GM10266 (cell line): ENCODE measurements around the gene KIT.
"Not testable (repeated sequence)": the region's sequence is repeated elsewhere in the genome, so short reads cannot be mapped to it uniquely, and the experiment has no call there.

Experiments
- DNase-seq: peaks from one replicate; pipeline ENCODE4 v3.0.0; 2012; ENCODE audit errors: extremely low spot score
- TF ChIP-seq, protein P1 (sequence below): IDR thresholded peaks from 2 replicates; pipeline ENCODE4 v1.5.1; 2012; ENCODE audit warnings: mild to moderate bottlenecking, low read depth; ENCODE audit not compliant: control insufficient read depth, insufficient read depth; ENCODE audit errors: missing control alignments

The KIT gene

DNA sequence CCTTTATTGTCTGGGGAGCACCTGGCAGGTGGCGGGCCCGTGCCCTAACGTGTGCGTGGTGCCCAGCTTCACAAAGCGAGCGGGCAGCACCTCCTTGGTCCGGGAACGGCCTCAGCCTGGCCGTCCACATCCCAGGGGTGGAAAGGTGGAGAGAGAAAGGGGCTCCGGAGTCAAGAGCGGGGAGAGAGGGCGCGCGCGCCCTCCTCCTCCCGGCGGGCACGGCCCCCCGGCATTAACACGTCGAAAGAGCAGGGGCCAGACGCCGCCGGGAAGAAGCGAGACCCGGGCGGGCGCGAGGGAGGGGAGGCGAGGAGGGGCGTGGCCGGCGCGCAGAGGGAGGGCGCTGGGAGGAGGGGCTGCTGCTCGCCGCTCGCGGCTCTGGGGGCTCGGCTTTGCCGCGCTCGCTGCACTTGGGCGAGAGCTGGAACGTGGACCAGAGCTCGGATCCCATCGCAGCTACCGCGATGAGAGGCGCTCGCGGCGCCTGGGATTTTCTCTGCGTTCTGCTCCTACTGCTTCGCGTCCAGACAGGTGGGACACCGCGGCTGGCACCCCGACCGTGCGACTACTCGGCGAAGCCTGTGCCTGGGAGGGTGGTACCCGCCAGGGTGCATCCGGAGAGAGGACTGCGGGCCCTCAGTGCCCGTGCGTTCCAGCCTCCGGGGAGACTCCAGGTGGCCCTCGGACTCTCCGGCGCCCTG, at the start of gene KIT:
TSS of gene KIT (plus strand) at position 407 of the 701 bp plus-strand sequence. CDS start at position 465, 58 bp downstream.
- TF ChIP-seq, protein P1, sequence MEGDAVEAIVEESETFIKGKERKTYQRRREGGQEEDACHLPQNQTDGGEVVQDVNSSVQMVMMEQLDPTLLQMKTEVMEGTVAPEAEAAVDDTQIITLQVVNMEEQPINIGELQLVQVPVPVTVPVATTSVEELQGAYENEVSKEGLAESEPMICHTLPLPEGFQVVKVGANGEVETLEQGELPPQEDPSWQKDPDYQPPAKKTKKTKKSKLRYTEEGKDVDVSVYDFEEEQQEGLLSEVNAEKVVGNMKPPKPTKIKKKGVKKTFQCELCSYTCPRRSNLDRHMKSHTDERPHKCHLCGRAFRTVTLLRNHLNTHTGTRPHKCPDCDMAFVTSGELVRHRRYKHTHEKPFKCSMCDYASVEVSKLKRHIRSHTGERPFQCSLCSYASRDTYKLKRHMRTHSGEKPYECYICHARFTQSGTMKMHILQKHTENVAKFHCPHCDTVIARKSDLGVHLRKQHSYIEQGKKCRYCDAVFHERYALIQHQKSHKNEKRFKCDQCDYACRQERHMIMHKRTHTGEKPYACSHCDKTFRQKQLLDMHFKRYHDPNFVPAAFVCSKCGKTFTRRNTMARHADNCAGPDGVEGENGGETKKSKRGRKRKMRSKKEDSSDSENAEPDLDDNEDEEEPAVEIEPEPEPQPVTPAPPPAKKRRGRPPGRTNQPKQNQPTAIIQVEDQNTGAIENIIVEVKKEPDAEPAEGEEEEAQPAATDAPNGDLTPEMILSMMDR: no peak
- no peak for DNase-seq

- DNase-seq: no peak
- TF ChIP-seq, protein P1: no peak
Measured at GRCh38 chr4:54609310-54609709, 48.4 kb upstream of the KIT start.

GRCh38 chr4:54614149-54614548, 43.6 kb upstream of the KIT start:
- TF ChIP-seq, protein P1: no peak
- DNase-seq: no peak

- TF ChIP-seq, protein P1: no peak
- DNase-seq: no peak
Measured at GRCh38 chr4:54620773-54621172, 37.0 kb upstream of the KIT start.

GRCh38 chr4:54625391-54625790, 32.4 kb upstream of the KIT start:
- no peak for DNase-seq
- TF ChIP-seq, protein P1: no peak

DNA sequence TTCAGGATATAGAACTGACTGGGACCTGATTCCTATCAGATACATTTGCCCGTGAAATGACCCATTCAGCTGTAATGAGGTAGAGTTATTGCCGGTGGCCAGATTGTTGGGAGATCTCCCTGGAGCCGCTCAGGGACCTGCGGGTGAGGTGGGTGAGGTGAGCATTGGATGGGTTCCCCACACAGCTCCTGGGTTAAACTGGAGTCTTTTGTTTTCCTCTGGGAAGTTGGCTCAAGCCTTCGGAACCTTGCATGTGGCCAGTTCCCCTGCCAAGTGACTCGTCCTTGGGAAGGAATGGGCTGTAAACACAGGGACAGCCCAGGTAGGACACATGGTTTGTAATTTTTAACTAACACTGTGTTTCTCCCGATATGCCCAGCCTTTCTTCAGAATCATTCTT, 31.6 kb upstream of the KIT start:
- TF ChIP-seq, protein P1: no peak
- DNase-seq: no peak

DNA sequence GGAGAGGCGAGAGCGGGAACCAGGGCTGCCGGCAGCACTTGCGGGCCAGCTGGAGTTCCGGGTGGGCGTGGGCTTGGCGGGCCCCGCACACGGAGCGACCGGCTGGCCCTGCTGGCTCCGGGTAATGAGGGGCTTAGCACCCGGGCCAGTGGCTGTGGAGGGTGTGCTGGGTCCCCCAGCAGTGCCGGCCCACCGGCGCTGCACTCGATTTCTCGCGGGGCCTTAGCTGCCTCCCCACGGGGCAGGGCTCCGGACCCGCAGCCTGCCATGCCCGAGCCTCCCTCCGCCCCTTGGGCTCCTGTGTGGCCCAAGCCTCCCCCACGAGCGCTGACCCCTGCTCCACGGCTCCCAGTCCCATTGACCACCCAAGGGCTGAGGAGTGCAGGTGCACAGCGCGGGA, 25.2 kb upstream of the KIT start:
- no peak for DNase-seq
- TF ChIP-seq, protein P1: no peak

- not testable (repeated sequence) for DNase-seq
Measured at GRCh38 chr4:54633102-54633740, 24.5 kb upstream of the KIT start.
